GM20431 (cell line): Measurements from ENCODE around the gene ATP2B2.

Experiments used
- in situ Hi-C: fragments of 300-500 bp; cut with MseI, MboI; formaldehyde crosslinking; loops from one replicate; pipeline ENCODE4 v1.15.0; 2020; ENCODE audit warnings: low sequenced_read_pairs; ENCODE audit not compliant: unreplicated experiment

Gene ATP2B2

GRCh38 chr3:10279384-10280176, 225.8 kb downstream of the ATP2B2 start:
- in situ Hi-C loops, result no loop called here

- in situ Hi-C loops, result no loop called here
These were observed 226.9 kb downstream of the ATP2B2 start for GRCh38 chr3:10278501-10278900.

GRCh38 chr3:10277115-10277625, 228.2 kb downstream of the ATP2B2 start:
- in situ Hi-C loops, result no loop called here

- in situ Hi-C loops, result no loop called here
These were observed 230.8 kb downstream of the ATP2B2 start for GRCh38 chr3:10274601-10275000.
